Loucy (cell line): ENCODE data around the gene ACAD9.

Experiments used
- EZH2phosphoT487 ChIP-seq: fragments of 200-600 bp; IDR thresholded peaks from 2 replicates; pipeline ENCODE4 v1.6.1; 2018; ENCODE audit warnings: antibody characterized with exemption, mild to moderate bottlenecking, moderate library complexity, borderline replicate concordance
- TF ChIP-seq, protein P1 (sequence below): fragments of 200-600 bp; sonication (generic); conservative IDR thresholded peaks from 2 replicates; pipeline ENCODE4 v1.5.1; 2014; ENCODE audit warnings: mild to moderate bottlenecking, antibody characterized with exemption, low read length

DNA sequence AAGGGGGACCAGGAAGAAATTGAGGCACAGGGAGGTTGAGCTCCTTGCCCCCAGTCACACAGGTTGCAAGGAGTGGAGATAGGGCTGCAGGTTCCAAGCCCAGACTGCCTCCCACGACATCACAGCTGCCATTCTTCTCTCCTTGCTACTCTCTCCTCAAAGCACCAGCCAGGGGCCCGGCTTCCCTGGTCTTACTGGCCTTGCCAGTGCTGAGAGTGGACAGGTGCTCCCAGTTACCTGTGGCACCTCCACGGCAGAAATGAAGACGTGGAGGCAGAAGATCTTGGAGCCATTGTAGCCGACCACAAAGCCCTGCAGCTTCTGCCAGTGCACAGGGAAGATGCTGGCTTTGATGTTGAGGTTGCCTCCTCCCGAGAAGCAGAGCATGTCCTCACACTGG, 17.9 kb upstream of the ACAD9 start:
- TF ChIP-seq, protein P1, sequence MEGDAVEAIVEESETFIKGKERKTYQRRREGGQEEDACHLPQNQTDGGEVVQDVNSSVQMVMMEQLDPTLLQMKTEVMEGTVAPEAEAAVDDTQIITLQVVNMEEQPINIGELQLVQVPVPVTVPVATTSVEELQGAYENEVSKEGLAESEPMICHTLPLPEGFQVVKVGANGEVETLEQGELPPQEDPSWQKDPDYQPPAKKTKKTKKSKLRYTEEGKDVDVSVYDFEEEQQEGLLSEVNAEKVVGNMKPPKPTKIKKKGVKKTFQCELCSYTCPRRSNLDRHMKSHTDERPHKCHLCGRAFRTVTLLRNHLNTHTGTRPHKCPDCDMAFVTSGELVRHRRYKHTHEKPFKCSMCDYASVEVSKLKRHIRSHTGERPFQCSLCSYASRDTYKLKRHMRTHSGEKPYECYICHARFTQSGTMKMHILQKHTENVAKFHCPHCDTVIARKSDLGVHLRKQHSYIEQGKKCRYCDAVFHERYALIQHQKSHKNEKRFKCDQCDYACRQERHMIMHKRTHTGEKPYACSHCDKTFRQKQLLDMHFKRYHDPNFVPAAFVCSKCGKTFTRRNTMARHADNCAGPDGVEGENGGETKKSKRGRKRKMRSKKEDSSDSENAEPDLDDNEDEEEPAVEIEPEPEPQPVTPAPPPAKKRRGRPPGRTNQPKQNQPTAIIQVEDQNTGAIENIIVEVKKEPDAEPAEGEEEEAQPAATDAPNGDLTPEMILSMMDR, result no peak
- no peak for TF ChIP-seq EZH2phosphoT487
